Mesothelial cell of epicardium (in vitro differentiated cells): Measurements from ENCODE around the gene IGF1R. TPM values are rescaled to one million over a fixed set of nuclear protein-coding genes. Genes with fewer than 3 reads are reported as not detected.

Source experiments
- DNase-seq, 2 experiments: peaks; one replicate each; pipeline ENCODE4 v3.0.0; 2021; ENCODE audit warnings: low spot score in 2 of 2; ENCODE audit not compliant: unreplicated experiment in 2 of 2
- H3K27ac Mint-ChIP-seq: 2 replicates; pipeline ENCODE4 v1.8.0; 2021; ENCODE audit warnings: mixed read lengths
- H3K27me3 Mint-ChIP-seq: 2 replicates; pipeline ENCODE4 v1.8.0; 2021; ENCODE audit warnings: low read depth, mixed read lengths
- H3K36me3 Mint-ChIP-seq: 2 replicates; pipeline ENCODE4 v1.8.0; 2021; ENCODE audit warnings: mixed read lengths
- H3K4me1 Mint-ChIP-seq: 2 replicates; pipeline ENCODE4 v1.8.0; 2021; ENCODE audit warnings: mixed read lengths
- H3K4me3 Mint-ChIP-seq: 2 replicates; pipeline ENCODE4 v1.8.0; 2021; ENCODE audit warnings: mild to moderate bottlenecking, moderate library complexity, mixed read lengths
- H3K9me3 Mint-ChIP-seq: 2 replicates; pipeline ENCODE4 v1.8.0; 2021; ENCODE audit warnings: mixed read lengths
- CTCF ChIP-seq: fragments of 200-600 bp; sonication (generic); IDR thresholded peaks from one replicate; pipeline ENCODE4 v1.5.0; 2021; ENCODE audit warnings: antibody characterized with exemption; ENCODE audit not compliant: unreplicated experiment
- total RNA-seq: library from RNA; stranded (reverse); gene quantifications from 3 replicates; pipeline ENCODE4 v1.2.1, GENCODE V29; 2021

IGF1R gene
- total RNA-seq, 1 donor from 2014 or later, result 113 TPM

GRCh38 chr15:98953000-98953787 is 304.9 kb downstream of the IGF1R start:
- Mint-ChIP-seq H3K27me3 (no peaks in the 10 kb centered on the region), H3K4me3 (no peak overlapping the region), H3K27ac (peak overlapping the region; percentile 25), H3K9me3 (no peaks in the 10 kb centered on the region), H3K4me1 (no peaks in the 10 kb centered on the region), H3K36me3 (peaks cover 31% of the 10 kb centered on the region)
- no peak for DNase-seq
- TF ChIP-seq CTCF, result no peak

- H3K9me3 Mint-ChIP-seq, result no peaks in the 10 kb centered on the region
- no peaks in the 10 kb centered on the region for H3K4me1 Mint-ChIP-seq
- H3K4me3 Mint-ChIP-seq, result no peak overlapping the region
- no peak for DNase-seq
- H3K27me3 Mint-ChIP-seq, result no peaks in the 10 kb centered on the region
- no peak for TF ChIP-seq CTCF
- peak overlapping the region; percentile 16 for H3K27ac Mint-ChIP-seq
- H3K36me3 Mint-ChIP-seq, result peaks cover 33% of the 10 kb centered on the region
Measured at GRCh38 chr15:98953968-98954367, 305.6 kb downstream of the IGF1R start.

DNA sequence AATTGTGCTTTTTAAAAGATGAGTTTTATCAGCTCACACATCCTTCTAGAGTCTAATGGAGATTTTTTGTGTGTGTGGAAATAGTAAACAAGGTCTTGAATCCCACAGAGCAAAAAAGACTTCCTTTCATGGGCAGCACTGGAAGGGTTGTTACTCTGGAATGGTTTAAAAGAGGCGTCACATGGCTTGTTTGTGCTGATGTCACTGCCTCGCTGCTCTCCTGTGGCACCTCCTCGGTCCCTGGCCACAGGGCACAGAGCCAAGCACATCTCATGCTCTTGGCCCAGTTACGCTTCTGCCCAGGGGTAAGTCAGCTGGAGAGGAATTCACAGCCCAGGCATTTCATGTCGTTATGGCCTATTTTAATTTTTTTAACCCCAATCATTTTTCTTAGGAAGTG is 306.1 kb downstream of the IGF1R start:
- Mint-ChIP-seq H3K4me1 (no peaks in the 10 kb centered on the region), H3K36me3 (peaks cover 31% of the 10 kb centered on the region), H3K27ac (no peak overlapping the region), H3K4me3 (no peak overlapping the region), H3K9me3 (no peaks in the 10 kb centered on the region), H3K27me3 (no peaks in the 10 kb centered on the region)
- DNase-seq, result no peak
- no peak for TF ChIP-seq CTCF

DNA sequence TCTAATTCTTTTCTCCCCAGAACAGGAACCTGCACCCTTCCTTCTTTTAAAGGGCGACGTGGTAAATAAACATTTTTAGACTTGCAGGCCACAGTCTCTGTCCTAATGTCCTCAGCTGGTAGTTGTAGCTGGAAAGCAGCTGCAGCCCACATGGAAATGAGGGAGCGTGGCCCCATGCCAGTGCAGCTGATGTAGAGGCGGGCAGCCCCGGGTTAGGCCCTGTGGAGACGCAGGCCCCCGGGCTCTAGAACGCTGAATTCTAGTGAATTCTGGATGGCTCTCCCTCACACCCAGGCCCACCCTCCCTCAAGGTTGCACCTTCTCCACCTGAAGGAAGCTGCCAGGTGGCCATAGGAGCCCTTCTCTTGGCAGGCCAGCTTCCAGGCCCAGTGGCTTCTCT is 307.0 kb downstream of the IGF1R start:
- Mint-ChIP-seq H3K27me3 (no peaks in the 10 kb centered on the region), H3K9me3 (no peaks in the 10 kb centered on the region), H3K27ac (no peak overlapping the region), H3K4me3 (no peak overlapping the region), H3K4me1 (no peaks in the 10 kb centered on the region), H3K36me3 (peaks cover 33% of the 10 kb centered on the region)
- no peak for TF ChIP-seq CTCF
- no peak for DNase-seq

- Mint-ChIP-seq H3K27ac (no peak overlapping the region), H3K4me3 (no peak overlapping the region), H3K9me3 (peaks cover 1% of the 10 kb centered on the region), H3K27me3 (no peaks in the 10 kb centered on the region), H3K4me1 (no peaks in the 10 kb centered on the region), H3K36me3 (peaks cover 40% of the 10 kb centered on the region)
- TF ChIP-seq CTCF, result no peak
- DNase-seq, result no peak
Measured at GRCh38 chr15:98955961-98956723, 307.8 kb downstream of the IGF1R start.
